A549 treated with GW870086 at 1 μM for 4 hours (cell line): ENCODE results near the gene ANKUB1. TPM values are rescaled to one million over a fixed set of nuclear protein-coding genes. Genes with fewer than 3 reads are reported as not detected.

Experiments
- total RNA-seq: library from RNA; stranded (reverse); fragments of 200-300 nt; extraction: Qiagen RNA extraction; gene quantifications from 5 replicates; pipeline ENCODE4 v1.2.3, GENCODE V29; 2022; ENCODE audit warnings: low read depth

Gene ANKUB1
- total RNA-seq, result not detected in 5 replicates

DNA sequence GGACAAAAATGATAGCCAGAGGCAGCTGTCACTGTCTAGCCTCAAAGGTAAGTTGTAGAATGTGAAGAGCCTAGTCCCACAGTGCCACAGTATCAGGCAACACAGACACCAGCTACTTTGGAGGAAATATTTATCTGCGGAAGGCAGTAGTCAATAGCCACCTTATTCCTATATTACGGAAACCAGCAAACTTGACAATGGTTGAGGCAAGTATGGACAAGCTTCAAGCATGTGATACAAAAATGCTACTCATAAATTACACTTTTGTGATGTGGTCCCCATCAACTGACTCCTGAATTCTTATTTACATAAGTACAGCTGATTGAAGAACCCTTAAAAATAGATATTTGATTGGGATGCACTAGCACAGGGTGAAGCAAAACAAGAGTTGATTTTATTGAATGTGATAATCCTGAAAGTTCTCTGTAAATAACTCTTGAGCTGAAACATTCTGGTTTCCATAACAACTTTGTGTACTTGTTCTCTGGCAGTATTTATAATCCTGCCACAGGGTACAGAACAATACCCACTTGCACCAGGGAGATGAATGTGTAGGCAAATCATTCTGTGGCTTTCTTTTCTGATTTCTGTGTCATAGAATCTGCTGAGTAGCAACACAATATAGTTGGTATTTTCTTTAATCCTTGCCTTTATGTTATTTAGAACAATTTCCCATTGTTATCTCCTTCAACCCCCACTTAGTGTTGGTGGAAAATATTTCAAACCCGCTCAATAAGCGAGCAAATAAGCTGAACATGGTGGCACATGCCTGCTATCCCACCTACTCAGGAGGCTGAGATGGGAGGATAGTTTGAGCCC lies at the start of gene ANKUB1:
Gene ANKUB1 (minus strand): TSS at position 103 of the 819 bp plus-strand sequence. CDS start 188 bp downstream, outside the sequence.

DNA sequence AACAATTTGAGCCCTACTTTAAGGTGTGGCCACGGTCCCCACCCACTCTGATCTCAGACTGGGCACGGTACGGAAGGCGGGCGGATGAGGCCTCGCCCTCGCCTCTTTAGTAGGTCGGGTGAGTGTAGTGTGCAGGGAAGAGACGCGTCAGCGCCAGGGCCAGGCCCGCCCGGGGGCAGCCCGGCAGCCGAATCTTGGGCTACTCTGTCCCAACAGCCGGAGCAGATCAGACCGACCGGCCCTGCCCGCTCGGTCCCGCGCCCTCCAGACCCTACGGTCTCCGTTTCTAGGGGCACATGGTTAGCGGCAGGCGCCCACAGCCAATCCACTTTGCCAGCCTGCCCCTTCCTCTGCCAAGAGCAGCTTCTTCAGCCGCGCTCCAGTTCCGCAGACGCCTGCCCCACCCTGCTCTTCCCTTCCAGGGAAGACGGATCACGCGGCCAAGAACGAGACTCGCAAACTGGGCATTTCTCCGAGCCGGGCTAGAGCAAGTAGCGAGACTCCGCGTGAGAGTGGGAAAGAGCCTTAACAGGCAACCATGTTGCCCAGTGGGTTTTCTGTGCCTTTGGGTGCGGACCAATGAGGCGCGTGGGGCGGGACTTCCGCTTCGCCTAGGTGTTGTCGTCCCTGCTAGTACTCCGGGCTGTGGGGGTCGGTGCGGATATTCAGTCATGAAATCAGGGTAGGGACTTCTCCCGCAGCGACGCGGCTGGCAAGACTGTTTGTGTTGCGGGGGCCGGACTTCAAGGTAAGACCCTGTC lies 20.4 kb upstream of the ANKUB1 start, which contains the start of gene RNF13:
Gene RNF13 (plus strand): TSS at position 610 of the 761 bp plus-strand sequence. CDS start 32,812 bp downstream, outside the sequence.

DNA sequence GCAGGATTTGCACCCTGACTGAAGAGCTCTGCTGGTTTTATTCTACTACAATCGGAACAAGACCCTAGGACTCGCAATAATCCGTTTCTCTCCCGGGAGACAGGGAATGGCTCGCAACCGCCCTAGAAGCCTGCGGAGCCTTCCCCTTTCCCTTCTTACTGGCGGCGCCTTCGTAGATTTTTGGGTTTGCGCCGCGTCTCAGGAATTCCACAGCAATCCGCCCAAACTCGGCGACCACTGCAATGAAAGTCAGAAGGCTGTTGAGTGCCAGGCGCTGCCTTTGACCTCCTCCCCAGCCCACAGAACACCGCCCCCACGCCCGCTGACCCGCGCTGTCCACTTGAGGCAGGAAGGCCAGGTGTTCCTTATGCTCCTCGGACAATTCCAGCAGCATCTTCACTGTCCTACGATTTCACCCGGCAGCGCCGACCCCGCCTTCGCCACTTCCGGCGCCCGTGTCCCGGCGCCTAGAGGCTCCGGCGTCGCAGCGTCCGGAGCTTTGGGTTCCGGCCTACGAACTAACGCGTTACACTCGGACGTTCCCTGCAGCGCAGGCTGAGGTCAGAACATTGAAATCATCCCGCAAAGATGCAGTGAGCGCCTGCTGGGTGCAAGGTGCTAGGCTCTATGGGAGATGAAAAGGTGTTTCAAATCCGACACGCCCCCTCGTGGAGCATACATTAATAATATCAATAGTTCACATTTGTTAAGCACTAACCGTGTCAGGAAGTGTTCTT lies 40.1 kb downstream of the ANKUB1 start, which contains the start of gene COMMD2:
Gene COMMD2 (minus strand): TSS at position 439 of the 737 bp plus-strand sequence. CDS start 45 bp downstream, at position 394.

Other genes with a start within 250 kb of the ANKUB1 start
- 126 to 150 TPM (median 147 TPM) in 5 replicates for gene WWTR1, start 134.5 kb downstream of the ANKUB1 start, total RNA-seq
- gene COMMD2, start 40.1 kb downstream of the ANKUB1 start, total RNA-seq, result 32.2 to 40.3 TPM (median 36.4 TPM) in 5 replicates
- gene RNF13, start 20.7 kb upstream of the ANKUB1 start, total RNA-seq, result 37.0 to 51.4 TPM (median 40.5 TPM) in 5 replicates
- gene PFN2, start 178.3 kb upstream of the ANKUB1 start, total RNA-seq, result 137 to 162 TPM (median 156 TPM) in 5 replicates